K562 (cell line): ENCODE results near the gene CSTB. TPM values are rescaled to one million over a fixed set of nuclear protein-coding genes. Genes with fewer than 3 reads are reported as not detected.

Experiments used
- ATAC-seq: fragments of 200-7000 bp; cut with Tn5 transposase; 3 replicates; pipeline ENCODE4 v1.9.1; 2020; ENCODE audit warnings: moderate library complexity
- BruUV-seq: library from RNA; stranded (reverse); fragments of 400-500 nt; replicated peaks from 2 replicates; lab custom pipeline; 2021; lab: Mats Ljungman, UMichigan
- CTCF ChIA-PET: fragments of 300-600 bp; formaldehyde crosslinking; extraction: SDS; loops from one replicate; lab custom pipeline; 2021; ENCODE audit warnings: low intra/inter-chr PET ratio; lab: Yijun Ruan, JAX
- POLR2A ChIA-PET: fragments of 300-600, 350-650 bp; sonication (Branson Sonifier 250); formaldehyde crosslinking; extraction: SDS; loops from one replicate; lab custom pipeline; 2021; ENCODE audit warnings: antibody characterized with exemption, inconsistent platforms; lab: Yijun Ruan, JAX
- DNase-seq, 4 experiments: peaks; one replicate each; pipeline versions ENCODE4 v3.0.0 to v3.0.0-alpha.2; 2011 to 2018; ENCODE audit warnings: low spot score in 3 of 4, mixed read lengths in 3 of 4; ENCODE audit errors: extremely low read depth in 1 of 4
- FAIRE-seq: peaks from 2 replicates; lab custom pipeline; 2011; peaks lifted over from hg19 to GRCh38; lab: Jason Lieb, UNC
- H2AFZ ChIP-seq: 2 replicates; pipeline ENCODE4 v1.6.0; 2011; ENCODE audit warnings: low read depth, low read length, control low read depth, inconsistent platforms
- H3K27ac ChIP-seq: fragments of 200-600 bp; 3 replicates; pipeline ENCODE4 v1.8.0; 2011; ENCODE audit warnings: low read depth, mild to moderate bottlenecking, control low read depth, inconsistent platforms, low read length, moderate library complexity, mixed read lengths; ENCODE audit errors: extremely low read depth
- H3K27me3 ChIP-seq, 2 experiments: fragments of 300-600 bp in 1 of 2; 2 replicates in 1 of 2; 3 replicates in 1 of 2; pipeline versions ENCODE4 v1.6.0 to v1.8.0; 2011; ENCODE audit warnings: inconsistent platforms in 2 of 2, low read length in 2 of 2, mild to moderate bottlenecking in 1 of 2, mixed read lengths in 1 of 2, moderate library complexity in 1 of 2; ENCODE audit not compliant: control insufficient read depth in 2 of 2, insufficient read depth in 2 of 2
- H3K36me3 ChIP-seq: fragments of 300-600 bp; 3 replicates; pipeline ENCODE4 v1.8.0; 2011; ENCODE audit warnings: mild to moderate bottlenecking, low read length, inconsistent platforms; ENCODE audit not compliant: control insufficient read depth, insufficient read depth
- H3K4me1 ChIP-seq, 2 experiments: fragments of 200-600 bp in 1 of 2; replicated peaks in 1 of 2; 2 replicates in 1 of 2; 3 replicates in 1 of 2; pipeline versions ENCODE4 v1.5.1 to v1.8.0; 2011; ENCODE audit warnings: inconsistent platforms in 2 of 2, low read length in 2 of 2, mild to moderate bottlenecking in 1 of 2, mixed read lengths in 1 of 2, moderate library complexity in 1 of 2; ENCODE audit not compliant: control insufficient read depth in 2 of 2, insufficient read depth in 2 of 2
- H3K4me2 ChIP-seq: 2 replicates; pipeline ENCODE4 v1.6.1; 2011; ENCODE audit warnings: low read length, control low read depth, inconsistent platforms, mixed read lengths; ENCODE audit not compliant: insufficient read depth
- H3K4me3 ChIP-seq: fragments of 200-600 bp; sonication (generic), shearing (Covaris generic); 2 replicates; pipeline ENCODE4 v1.5.1; 2016; ENCODE audit warnings: control low read depth, inconsistent platforms
- H3K79me2 ChIP-seq: fragments of 200-600 bp; 3 replicates; pipeline ENCODE4 v1.8.0; 2011; ENCODE audit warnings: low read length, inconsistent platforms; ENCODE audit not compliant: control insufficient read depth, insufficient read depth
- H3K9ac ChIP-seq, 2 experiments: 2 replicates each; pipeline versions ENCODE4 v1.6.0 to v1.6.1; 2011; ENCODE audit warnings: low read depth in 2 of 2, low read length in 2 of 2, control low read depth in 1 of 2, inconsistent platforms in 1 of 2, mild to moderate bottlenecking in 1 of 2, mixed read lengths in 1 of 2; ENCODE audit not compliant: insufficient read depth in 1 of 2
- H3K9me1 ChIP-seq: one replicate; pipeline ENCODE4 v1.6.0; 2011; ENCODE audit warnings: inconsistent platforms, mild to moderate bottlenecking, low read length, moderate library complexity; ENCODE audit not compliant: control insufficient read depth, insufficient read depth
- H3K9me3 ChIP-seq: replicated peaks from 2 replicates; pipeline ENCODE4 v1.5.1; 2011; ENCODE audit warnings: low read depth, low read length, inconsistent platforms; ENCODE audit not compliant: control insufficient read depth, insufficient read depth
- H4K20me1 ChIP-seq: replicated peaks from 2 replicates; pipeline ENCODE4 v1.6.1; 2011; ENCODE audit warnings: low read length, inconsistent platforms, mixed read lengths; ENCODE audit not compliant: control insufficient read depth, insufficient read depth
- CSDE1 ChIP-seq, 2 experiments: fragments of 450-650 bp; IDR thresholded peaks; 2 replicates each; pipeline ENCODE4 v1.6.1; 2016; ENCODE audit warnings: mild to moderate bottlenecking in 1 of 2
- ELK3 ChIP-seq: fragments of 450-650 bp; formaldehyde crosslinking; IDR thresholded peaks from 2 replicates; pipeline ENCODE4 v1.4.0; 2020; ENCODE audit warnings: mild to moderate bottlenecking
- NFIC ChIP-seq: fragments of 450-650 bp; IDR thresholded peaks from 2 replicates; pipeline ENCODE4 v1.6.1; 2017; ENCODE audit warnings: mild to moderate bottlenecking, inconsistent platforms
- POLR2G ChIP-seq: fragments of 200-400 bp; formaldehyde crosslinking; IDR thresholded peaks from 2 replicates; pipeline ENCODE4 v1.6.1; 2017; ENCODE audit warnings: low read depth, mild to moderate bottlenecking, antibody characterized with exemption, low read length, moderate library complexity
- TFAM ChIP-seq: fragments of 250-450 bp; sonication (Bioruptor Pico); conservative IDR thresholded peaks from 2 replicates; pipeline ENCODE4 v1.5.0; 2021; ENCODE audit warnings: mild to moderate bottlenecking, moderate library complexity
- ZNF124 ChIP-seq: sonication (generic); formaldehyde crosslinking; IDR thresholded peaks from 2 replicates; pipeline ENCODE4 v1.8.1; 2022; ENCODE audit warnings: missing genetic modification reagents
- WGBS: fragments of 100-300 bp; shearing (Covaris generic); methylation state at CpG from one replicate; pipeline ENCODE4 v1.1.6; 2016; ENCODE audit warnings: low coverage, mixed read lengths; ENCODE audit not compliant: insufficient coverage; ENCODE audit errors: missing lambda C conversion rate; 5-methylcytosine and 5-hydroxymethylcytosine counted together
- in situ Hi-C: fragments of 300-500 bp; cut with MboI; formaldehyde crosslinking; loops from 4 replicates; pipeline ENCODE4 v1.15.0; 2018; ENCODE audit warnings: inconsistent platforms, mixed read lengths
- intact Hi-C: fragments of 100-400 bp; cut with micrococcal nuclease; formaldehyde crosslinking; loops from 2 replicates; pipeline ENCODE4 v1.14.2; 2022
- polyA plus RNA-seq, 8 experiments: library from polyadenylated mRNA; depleted of rRNA in 4 of 8; stranded (reverse) in 5 of 8; unstranded in 3 of 8; fragments of >200 nt; fragmentation: Nextera tagmentation in 2 of 8; fragmentation: Illumina TruSeq in 1 of 8; extraction: Ambion mirVana in 2 of 8; extraction: Trizol in 1 of 8; gene quantifications; 2 replicates each; pipeline versions ENCODE4 v1.2.1 to v1.2.3, GENCODE V29; 2011 to 2014; ENCODE audit warnings: inconsistent platforms in 1 of 8, missing spikeins in 1 of 8
- total RNA-seq, 7 experiments: library from RNA; depleted of rRNA in 6 of 7; stranded (reverse); fragments of >200 nt in 6 of 7; fragmentation: Illumina TruSeq in 2 of 7; extraction: Trizol in 2 of 7; gene quantifications; 2 replicates each; pipeline versions ENCODE4 v1.2.1 to v1.2.3, GENCODE V29; 2011 to 2021; ENCODE audit warnings: low replicate concordance in 1 of 7

The CSTB gene
- total and polyA plus RNA-seq, 9 of the 15 experiments (the other 6 are each of a cell fraction or from before 2014, with no cell fraction given): 12.4 to 65.0 (median 31.7) TPM

DNA sequence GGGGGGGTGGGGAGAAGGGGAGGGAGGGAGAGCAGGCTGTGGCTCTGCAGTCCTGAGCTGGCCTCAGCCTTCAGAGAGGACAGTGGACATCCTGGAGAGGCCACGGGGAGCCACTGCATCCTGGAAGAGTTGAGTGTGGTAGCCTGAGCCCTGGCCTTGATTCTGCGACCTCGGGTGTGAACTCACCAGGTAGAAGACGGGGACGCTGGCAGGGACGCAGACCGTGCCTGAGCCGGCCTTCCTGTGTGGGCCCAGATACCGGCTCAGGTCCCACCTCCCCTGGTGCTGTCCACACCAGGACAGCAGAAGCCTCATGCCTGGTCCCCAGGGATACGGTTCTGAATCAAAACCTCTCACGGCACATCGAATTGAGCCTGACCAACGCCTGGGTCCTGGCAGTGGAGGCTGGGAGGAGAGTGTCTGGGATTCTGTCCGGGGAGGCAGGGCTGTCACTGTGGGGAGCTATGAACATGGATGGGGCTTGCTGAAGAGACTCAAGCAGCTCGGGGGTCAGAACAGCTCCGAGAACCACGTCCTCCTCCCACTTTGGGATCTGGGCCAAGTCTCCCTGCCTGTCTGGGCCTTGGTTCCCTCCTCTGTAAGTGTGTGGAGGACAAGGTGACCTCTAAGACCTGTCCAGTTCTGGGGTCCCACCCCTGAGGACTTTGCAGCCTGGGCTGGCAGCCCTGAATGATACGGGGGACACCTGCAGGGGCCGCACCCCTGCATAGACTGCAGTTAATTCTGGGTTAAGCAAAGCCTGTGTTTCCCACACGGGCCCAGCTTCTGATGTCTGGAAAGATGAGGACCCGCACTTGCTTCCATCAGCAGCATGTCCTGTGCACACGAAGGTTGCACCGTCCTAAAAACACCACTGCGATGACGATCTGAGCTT lies 43.6 kb upstream of the CSTB start:
- CTCF ChIA-PET: no interaction called here
- POLR2A ChIA-PET: interaction anchor here (0.8 to 1.2 kb wide), 5 partner anchors 9 to 116 kb away, joined by 3 to 4 read pairs (median 4); no protein-coding TSS in a partner anchor
- no peaks in the 10 kb centered on the region for H3K9me3 ChIP-seq
- no peak overlapping the region for H3K4me2 ChIP-seq
- DNase-seq: no peak
- TF ChIP-seq POLR2G: peak; percentile 33; the same call in 1 of the 2 replicates
- TF ChIP-seq ZNF124 (CRISPR knock-in tag): no peak
- TF ChIP-seq NFIC: peak; percentile 37; the same call in 1 of the 2 replicates
- no peak for TF ChIP-seq ELK3
- TF ChIP-seq TFAM (CRISPR knock-in tag): no peak
- TF ChIP-seq CSDE1 (IDR thresholded peaks at IDR 0.05): no peak
- in situ Hi-C loops: no loop called here
- H3K9ac ChIP-seq: peak overlapping the region in 1 of 2 experiments; percentile 76; a peak in 2 of 4 replicates
- peak; percentile 29 for FAIRE-seq
- BruUV-seq: no TSS peak
- WGBS: 75% methylated on average over 24 of the region's 25 CpGs
- H3K27ac ChIP-seq: no peak overlapping the region
- no peaks in the 10 kb centered on the region for H3K36me3 ChIP-seq
- no peaks in the 10 kb centered on the region for H3K79me2 ChIP-seq
- H3K9me1 ChIP-seq: no peaks in the 10 kb centered on the region
- H4K20me1 ChIP-seq: peaks cover 5% of the 10 kb centered on the region; the same call in 1 of the 2 replicates
- ATAC-seq: no peak
- H3K4me3 ChIP-seq: no peak overlapping the region
- no peak overlapping the region for H2AFZ ChIP-seq
- peaks cover 22 to 67% of the 10 kb centered on the region in 2 experiments; a peak in 4 of 5 replicates for H3K4me1 ChIP-seq
- no peaks in the 10 kb centered on the region; a peak in 1 of 5 replicates for H3K27me3 ChIP-seq
- intact Hi-C loops: no loop called here
